IMR-90 (cell line): Measurements from ENCODE around the gene CRIM1. TPM values are rescaled to one million over a fixed set of nuclear protein-coding genes. Genes with fewer than 3 reads are reported as not detected.
A peak's percentile ranks its signal among the peaks of the same experiment; 100 is the strongest.

Source experiments
- ATAC-seq: fragments of 200-7000 bp; cut with Tn5 transposase; 2 replicates; pipeline ENCODE4 v1.9.1; 2020; ENCODE audit warnings: low read depth, mild to moderate bottlenecking, moderate library complexity
- BruUV-seq: library from RNA; stranded (reverse); fragments of 400-500 nt; replicated peaks from 2 replicates; lab custom pipeline; 2021; lab: Mats Ljungman, UMichigan
- CTCF ChIA-PET: fragments of 300-600 bp; formaldehyde crosslinking; extraction: SDS; loops from one replicate; lab custom pipeline; 2021; ENCODE audit warnings: antibody characterized with exemption; lab: Yijun Ruan, JAX
- POLR2A ChIA-PET: fragments of 300-600 bp; sonication (Branson Sonifier 250); formaldehyde crosslinking; loops from one replicate; lab custom pipeline; 2022; ENCODE audit warnings: antibody characterized with exemption; ENCODE audit not compliant: unreplicated experiment; lab: Charles Lee
- DNase-seq: peaks from one replicate; pipeline ENCODE4 v3.0.0; 2013
- H2AFZ ChIP-seq: replicated peaks from 2 replicates; pipeline ENCODE3; 2013; ENCODE audit warnings: low read length, mild to moderate bottlenecking; ENCODE audit not compliant: poor library complexity
- H2AK5ac ChIP-seq: 2 replicates; pipeline ENCODE4 v1.6.1; 2013; ENCODE audit warnings: low read depth, low read length, inconsistent platforms
- H2AK9ac ChIP-seq: replicated peaks from 2 replicates; pipeline ENCODE3; 2013; ENCODE audit warnings: mild to moderate bottlenecking, low read depth, low read length, moderate library complexity; ENCODE audit not compliant: poor library complexity
- H2BK120ac ChIP-seq: 2 replicates; pipeline ENCODE4 v1.6.1; 2013; ENCODE audit warnings: low read depth, low read length, inconsistent platforms
- H2BK15ac ChIP-seq: 3 replicates; pipeline ENCODE4 v1.6.1; 2013; ENCODE audit warnings: low read depth, low read length, inconsistent platforms
- H2BK20ac ChIP-seq: 2 replicates; pipeline ENCODE4 v1.6.1; 2013; ENCODE audit warnings: low read depth, mild to moderate bottlenecking, inconsistent platforms, low read length, moderate library complexity
- H2BK5ac ChIP-seq: 2 replicates; pipeline ENCODE4 v1.6.1; 2013; ENCODE audit warnings: mild to moderate bottlenecking, low read depth, low read length, inconsistent platforms; ENCODE audit not compliant: poor library complexity, severe bottlenecking
- H3K14ac ChIP-seq: replicated peaks from 2 replicates; pipeline ENCODE4 v1.6.1; 2013; ENCODE audit warnings: low read depth, low read length, inconsistent platforms
- H3K18ac ChIP-seq: 2 replicates; pipeline ENCODE4 v1.6.1; 2013; ENCODE audit warnings: low read depth, low read length, control low read depth
- H3K23ac ChIP-seq: 2 replicates; pipeline ENCODE4 v1.6.1; 2013; ENCODE audit warnings: low read depth, low read length, inconsistent platforms
- H3K27ac ChIP-seq: 2 replicates; pipeline ENCODE4 v1.5.1; 2013; ENCODE audit warnings: mild to moderate bottlenecking, control low read depth, low read length; ENCODE audit not compliant: insufficient read depth
- H3K27me3 ChIP-seq: 2 replicates; pipeline ENCODE4 v1.6.1; 2013; ENCODE audit warnings: low read length; ENCODE audit not compliant: control insufficient read depth, insufficient read depth
- H3K36me3 ChIP-seq: 2 replicates; pipeline ENCODE4 v1.6.1; 2013; ENCODE audit warnings: low read length, mixed read lengths; ENCODE audit not compliant: control insufficient read depth, insufficient read depth
- H3K4ac ChIP-seq: 2 replicates; pipeline ENCODE4 v1.6.1; 2013; ENCODE audit warnings: low read depth, low read length, inconsistent platforms
- H3K4me1 ChIP-seq: 2 replicates; pipeline ENCODE4 v1.6.1; 2013; ENCODE audit warnings: low read length, mixed read lengths; ENCODE audit not compliant: control insufficient read depth, insufficient read depth
- H3K4me2 ChIP-seq: 2 replicates; pipeline ENCODE4 v1.6.1; 2013; ENCODE audit warnings: low read depth, mild to moderate bottlenecking, control low read depth, low read length, moderate library complexity
- H3K4me3 ChIP-seq: 2 replicates; pipeline ENCODE4 v1.5.1; 2013; ENCODE audit warnings: low read depth, mild to moderate bottlenecking, control low read depth, low read length, moderate library complexity; ENCODE audit not compliant: insufficient read depth
- H3K56ac ChIP-seq: 2 replicates; pipeline ENCODE4 v1.6.1; 2013; ENCODE audit warnings: low read length, inconsistent platforms; ENCODE audit not compliant: insufficient read depth; ENCODE audit errors: extremely low read depth
- H3K79me1 ChIP-seq, 2 experiments: 2 replicates each; pipeline ENCODE4 v1.6.1; 2013; ENCODE audit warnings: low read length in 2 of 2, inconsistent platforms in 1 of 2, low read depth in 1 of 2
- H3K9ac ChIP-seq: 2 replicates; pipeline ENCODE4 v1.6.1; 2013; ENCODE audit warnings: low read depth, low read length, control low read depth
- H3K9me1 ChIP-seq: 2 replicates; pipeline ENCODE4 v1.6.1; 2013; ENCODE audit warnings: low read length, inconsistent platforms; ENCODE audit not compliant: insufficient read depth
- H3K9me3 ChIP-seq: 2 replicates; pipeline ENCODE4 v1.6.1; 2013; ENCODE audit warnings: low read length; ENCODE audit not compliant: control insufficient read depth, insufficient read depth
- H4K20me1 ChIP-seq: 2 replicates; pipeline ENCODE4 v1.6.1; 2013; ENCODE audit warnings: low read length, inconsistent platforms; ENCODE audit not compliant: insufficient read depth
- H4K5ac ChIP-seq: 2 replicates; pipeline ENCODE4 v1.6.1; 2013; ENCODE audit warnings: mild to moderate bottlenecking, low read depth, low read length, control low read depth
- H4K8ac ChIP-seq, 2 experiments: 2 replicates each; pipeline ENCODE4 v1.6.1; 2013; ENCODE audit warnings: low read depth in 2 of 2, low read length in 2 of 2, control low read depth in 1 of 2, inconsistent platforms in 1 of 2
- H4K91ac ChIP-seq: 2 replicates; pipeline ENCODE4 v1.6.1; 2013; ENCODE audit warnings: low read depth, low read length, inconsistent platforms; ENCODE audit not compliant: insufficient read depth
- BHLHE40 ChIP-seq: fragments of 150-350 bp; IDR thresholded peaks from 2 replicates; pipeline ENCODE4 v1.6.1; 2016; ENCODE audit warnings: mild to moderate bottlenecking, low read depth, low read length
- CEBPB ChIP-seq: IDR thresholded peaks from 2 replicates; pipeline ENCODE4 v1.6.1; 2012; ENCODE audit warnings: low read depth, low read length, improper control_type of control experiment
- CHD1 ChIP-seq: IDR thresholded peaks from 2 replicates; pipeline ENCODE4 v1.6.1; 2012; ENCODE audit warnings: low read depth, low read length, improper control_type of control experiment
- CTCF ChIP-seq: conservative IDR thresholded peaks from 2 replicates; pipeline ENCODE4 v1.5.1; 2012; ENCODE audit warnings: mild to moderate bottlenecking, low read depth, low read length, improper control_type of control experiment
- ELK1 ChIP-seq: fragments of 150-350 bp; IDR thresholded peaks from 2 replicates; pipeline ENCODE4 v1.6.1; 2016; ENCODE audit warnings: low read depth, mild to moderate bottlenecking, low read length, moderate library complexity, borderline replicate concordance
- FOS ChIP-seq: fragments of 150-350 bp; IDR thresholded peaks from 2 replicates; pipeline ENCODE4 v1.6.1; 2016; ENCODE audit warnings: low read depth, low read length
- MAFK ChIP-seq: IDR thresholded peaks from 2 replicates; pipeline ENCODE4 v1.6.1; 2012; ENCODE audit warnings: low read depth, low read length, improper control_type of control experiment
- MAZ ChIP-seq: IDR thresholded peaks from 2 replicates; pipeline ENCODE4 v1.6.1; 2012; ENCODE audit warnings: low read depth, mild to moderate bottlenecking, low read length, improper control_type of control experiment, moderate library complexity, borderline replicate concordance
- MXI1 ChIP-seq: IDR thresholded peaks from 2 replicates; pipeline ENCODE4 v1.6.1; 2012; ENCODE audit warnings: low read depth, mild to moderate bottlenecking, low read length, moderate library complexity, borderline replicate concordance
- NFE2L2 ChIP-seq: fragments of 150-350 bp; IDR thresholded peaks from 2 replicates; pipeline ENCODE4 v1.6.1; 2016; ENCODE audit warnings: low read depth, mild to moderate bottlenecking, low read length
- POLR2A ChIP-seq: IDR thresholded peaks from 2 replicates; pipeline ENCODE4 v1.6.1; 2012; ENCODE audit warnings: mild to moderate bottlenecking, low read depth, low read length
- RAD21 ChIP-seq: IDR thresholded peaks from 2 replicates; pipeline ENCODE4 v1.6.1; 2012; ENCODE audit warnings: low read length, improper control_type of control experiment
- RCOR1 ChIP-seq: IDR thresholded peaks from 2 replicates; pipeline ENCODE4 v1.6.1; 2012; ENCODE audit warnings: mild to moderate bottlenecking, low read length, improper control_type of control experiment; ENCODE audit not compliant: insufficient replicate concordance
- RFX5 ChIP-seq: IDR thresholded peaks from 2 replicates; pipeline ENCODE4 v1.8.0; 2012; ENCODE audit warnings: low read depth, mild to moderate bottlenecking, low read length, moderate library complexity
- SMC3 ChIP-seq: fragments of 150-350 bp; IDR thresholded peaks from 2 replicates; pipeline ENCODE4 v1.6.1; 2016; ENCODE audit warnings: low read depth, mild to moderate bottlenecking, antibody characterized with exemption, low read length, moderate library complexity
- USF2 ChIP-seq: fragments of 150-350 bp; IDR thresholded peaks from 2 replicates; pipeline ENCODE4 v1.6.1; 2017; ENCODE audit warnings: mild to moderate bottlenecking, antibody characterized with exemption, low read length, low read depth
- WGBS, 2 experiments: methylation state at CpG; one replicate each; pipeline versions ENCODE4 v1.1.5 to v1.1.7; 2013; ENCODE audit warnings: missing lambda C conversion rate in 2 of 2; ENCODE audit not compliant: insufficient read length in 1 of 2; ENCODE audit errors: extremely low coverage in 2 of 2; 5-methylcytosine and 5-hydroxymethylcytosine counted together
- dilution Hi-C: fragments of 300-500 bp; cut with HindIII; formaldehyde crosslinking; loops from one replicate; pipeline ENCODE4 v1.14.3; 2018; ENCODE audit warnings: low sequenced_read_pairs; ENCODE audit not compliant: unreplicated experiment
- in situ Hi-C: fragments of 300-500 bp; cut with MboI; formaldehyde crosslinking; loops from 3 replicates; pipeline ENCODE4 v1.14.3; 2019; ENCODE audit warnings: low sequenced_read_pairs, inconsistent platforms, mixed read lengths
- intact Hi-C: fragments of 100-400 bp; cut with micrococcal nuclease; formaldehyde crosslinking; loops from 2 replicates; pipeline ENCODE4 v1.10.0; 2022
- polyA plus RNA-seq, 3 experiments: library from polyadenylated mRNA; depleted of rRNA; stranded (reverse); fragments of >200 nt; gene quantifications; 2 replicates each; pipeline ENCODE4 v1.2.3, GENCODE V29; 2012; ENCODE audit warnings: low replicate concordance in 1 of 3
- total RNA-seq: library from RNA; depleted of rRNA; stranded (reverse); fragments of >200 nt; gene quantifications from 2 replicates; pipeline ENCODE4 v1.2.3, GENCODE V29; 2012

Gene CRIM1
- total and polyA plus RNA-seq, 2 of the 4 experiments (the other 2 are of a cell fraction), result 285 to 490 TPM

- H2BK20ac ChIP-seq, result no peak overlapping the region
- no peak overlapping the region for H3K18ac ChIP-seq
- ChIA-PET POLR2A (no interaction called here), CTCF (interaction anchor here (0.8 kb wide), 1 partner anchor 31 kb away, joined by 3 read pairs; no protein-coding TSS in a partner anchor)
- no peak overlapping the region for H3K9ac ChIP-seq
- in situ Hi-C loops, result no loop called here
- no peak overlapping the region for H2BK120ac ChIP-seq
- intact Hi-C loops, result no loop called here
- no peak overlapping the region for H3K4me3 ChIP-seq
- H3K9me3 ChIP-seq, result no peaks in the 10 kb centered on the region
- dilution Hi-C loops, result no loop called here
- no peak overlapping the region for H2BK15ac ChIP-seq
- H3K56ac ChIP-seq, result no peak overlapping the region
- H4K91ac ChIP-seq, result no peak overlapping the region; the same call in 1 of the 2 replicates
- H3K4ac ChIP-seq, result no peak overlapping the region
- H2AK9ac ChIP-seq, result no peak overlapping the region
- peak overlapping the region; percentile 94 for H2BK5ac ChIP-seq
- ATAC-seq (no peak; the same call in 1 of the 2 replicates), DNase-seq (peak; percentile 62)
- H3K4me2 ChIP-seq, result no peak overlapping the region
- H3K27ac ChIP-seq, result no peak overlapping the region
- peaks cover 42 to 84% of the 10 kb centered on the region in 2 experiments for H3K79me1 ChIP-seq
- TF ChIP-seq SMC3 (no peak), CTCF (no peak), USF2 (no peak), MAFK (no peak), BHLHE40 (no peak), MAZ (no peak), RFX5 (no peak), MXI1 (no peak), ELK1 (no peak), CHD1 (no peak), RAD21 (no peak), POLR2A (no peak), RCOR1 (no peak), NFE2L2 (no peak), FOS (no peak), CEBPB (no peak)
- H2AFZ ChIP-seq, result no peak overlapping the region
- H3K4me1 ChIP-seq, result peaks cover 9% of the 10 kb centered on the region
- H3K9me1 ChIP-seq, result peaks cover 14% of the 10 kb centered on the region
- H4K20me1 ChIP-seq, result peaks cover 5% of the 10 kb centered on the region; the same call in 1 of the 2 replicates
- H3K14ac ChIP-seq, result no peak overlapping the region
- H4K5ac ChIP-seq, result no peak overlapping the region
- no peaks in the 10 kb centered on the region for H3K27me3 ChIP-seq
- WGBS, 2 experiments, result no CpG with 5 or more reads among the region's 3 CpGs
- BruUV-seq, result no TSS peak
- H3K23ac ChIP-seq, result no peak overlapping the region
- H3K36me3 ChIP-seq, result peaks cover 20% of the 10 kb centered on the region
- no peak overlapping the region for H2AK5ac ChIP-seq
- H4K8ac ChIP-seq, result no peak overlapping the region
These were observed 232.0 kb downstream of the CRIM1 start for GRCh38 chr2:36587556-36587955.
